ENCODE measurements around the gene LRRK1.
A peak's percentile ranks its signal among the peaks of the same experiment; 100 is the strongest.

The LRRK1 gene

DNA sequence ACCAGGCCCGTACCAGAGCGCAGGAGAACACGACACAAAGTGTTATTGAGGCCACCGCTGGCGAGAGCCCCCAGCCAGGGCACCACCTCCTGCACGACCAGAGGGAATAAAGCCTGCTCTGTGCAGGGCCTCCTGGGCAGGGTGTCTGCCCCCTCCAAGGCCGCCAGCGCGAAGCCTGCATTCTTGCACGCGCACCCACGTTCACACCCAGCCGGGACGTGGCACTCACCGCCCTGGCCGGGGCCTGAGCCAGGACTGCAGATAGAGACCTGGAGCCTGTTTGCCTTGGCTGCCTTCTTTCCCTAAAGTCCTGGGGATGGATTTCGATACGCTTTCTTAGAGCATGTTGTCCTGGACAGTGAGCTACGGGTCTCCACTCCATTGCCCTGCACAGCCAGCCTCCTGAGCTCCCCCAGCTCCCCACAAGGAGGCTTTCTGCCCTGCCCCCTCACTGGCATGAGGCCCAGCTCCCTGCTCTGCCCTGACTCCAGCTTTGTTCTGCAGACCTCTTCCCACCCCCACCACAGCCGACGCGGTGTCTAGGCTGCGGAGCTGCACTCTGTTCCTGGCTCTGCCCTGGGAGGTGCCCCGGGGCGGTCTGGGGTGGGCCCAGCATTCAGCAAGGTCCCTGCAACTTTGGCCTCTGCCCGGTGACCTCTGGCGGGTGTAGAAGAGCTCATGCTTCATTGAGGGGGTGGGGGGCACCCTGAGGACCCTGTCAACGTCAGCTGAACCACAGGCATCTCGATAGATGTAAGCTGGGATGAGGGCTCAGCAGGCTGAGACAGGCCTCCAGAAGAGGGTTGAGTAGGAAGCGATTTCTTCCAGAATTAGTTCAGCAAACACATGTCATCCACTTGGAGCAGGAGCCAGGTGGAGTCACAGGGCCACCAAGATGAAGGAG lies 145.0 kb downstream of the LRRK1 start:
- H3K4ac ChIP-seq (ENCODE audit: low read depth, low read length), result no peak overlapping the region
- H2BK5ac ChIP-seq (ENCODE audit: low read depth, low read length, poor library complexity), result no peak overlapping the region
- H4K12ac ChIP-seq (ENCODE audit: low read depth, low read length), result no peak overlapping the region
- peaks cover 6% of the 10 kb centered on the region for H3K9me3 ChIP-seq (ENCODE audit: insufficient read depth, low read depth, low read length)
- H2BK12ac ChIP-seq (ENCODE audit: low read length), result peak overlapping the region; percentile 25
- H3K79me2 ChIP-seq (ENCODE audit: control insufficient read depth, insufficient read depth, low read length, poor library complexity), result peaks cover 4% of the 10 kb centered on the region
- no peak overlapping the region for H2AFZ ChIP-seq (ENCODE audit: insufficient read depth, low read length, poor library complexity)
- no peak overlapping the region for H3K9ac ChIP-seq (ENCODE audit: low read length)
- peak overlapping the region; percentile 32 for H2AK5ac ChIP-seq (ENCODE audit: low read length)
- H3K18ac ChIP-seq (ENCODE audit: low read length), result peak overlapping the region; percentile 7
- no peak overlapping the region for H3K4me2 ChIP-seq (ENCODE audit: low read length)
- no CpG with 5 or more reads among the region's 30 CpGs for WGBS (ENCODE audit: extremely low coverage, insufficient coverage, insufficient read length)
- H3K4me3 ChIP-seq (ENCODE audit: low read depth, low read length), result no peak overlapping the region
- H2BK120ac ChIP-seq (ENCODE audit: insufficient read depth, low read length, poor library complexity), result no peak overlapping the region
- no peak overlapping the region for H3K23ac ChIP-seq (ENCODE audit: low read length)
- peak overlapping the region; percentile 29 for H4K91ac ChIP-seq (ENCODE audit: low read depth, low read length)
- H4K8ac ChIP-seq (ENCODE audit: low read depth, low read length), result no peak overlapping the region
- H3K27me3 ChIP-seq (ENCODE audit: insufficient read depth, low read length), result no peaks in the 10 kb centered on the region
- H3K79me1 ChIP-seq (ENCODE audit: low read length), result peaks cover 18% of the 10 kb centered on the region
- peak overlapping the region; percentile 23 for H3K14ac ChIP-seq (ENCODE audit: low read length)
- no peaks in the 10 kb centered on the region for H3K36me3 ChIP-seq (ENCODE audit: control insufficient read depth in 1 of 2, insufficient read depth in 2 of 2, low read length in 2 of 2)
- H3K27ac ChIP-seq (ENCODE audit: low read depth, low read length), result no peak overlapping the region
- no peak for DNase-seq
- peaks cover 35 to 50% of the 10 kb centered on the region in 2 experiments for H3K4me1 ChIP-seq (ENCODE audit: control insufficient read depth in 1 of 2, insufficient read depth in 2 of 2, low read length in 2 of 2)

DNA sequence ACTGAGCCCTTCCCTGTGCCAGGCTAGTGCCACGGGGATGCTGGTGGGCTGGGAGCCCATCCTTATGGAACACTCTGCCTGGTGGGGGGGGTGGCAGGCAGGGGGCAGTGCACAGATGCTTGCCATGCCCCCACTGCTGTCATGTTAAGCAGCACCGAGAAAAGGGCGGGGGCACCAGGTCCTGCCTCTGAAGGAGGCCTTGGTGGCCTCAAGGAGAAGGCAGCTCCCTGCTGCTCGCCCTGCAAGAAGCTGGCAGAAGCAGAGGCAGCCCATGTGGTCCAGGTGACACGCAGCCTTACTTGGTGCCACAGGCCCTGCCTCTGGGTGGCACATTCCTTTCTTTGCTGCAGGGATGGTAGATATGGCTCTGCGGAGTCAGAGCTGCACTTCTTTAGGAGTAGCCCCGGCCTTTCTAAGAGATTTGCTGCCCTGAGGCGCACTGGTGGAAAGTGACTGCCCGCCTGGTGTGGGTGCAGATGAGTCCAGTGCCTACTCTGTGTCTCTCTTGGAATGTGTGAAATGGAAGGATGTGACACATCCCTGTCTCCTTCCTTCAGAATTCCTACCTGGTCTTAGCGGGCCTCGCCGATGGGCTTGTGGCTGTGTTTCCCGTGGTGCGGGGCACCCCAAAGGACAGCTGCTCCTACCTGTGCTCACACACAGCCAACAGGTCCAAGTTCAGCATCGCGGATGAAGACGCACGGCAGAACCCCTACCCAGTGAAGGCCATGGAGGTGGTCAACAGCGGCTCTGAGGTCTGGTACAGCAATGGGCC lies 145.8 kb downstream of the LRRK1 start:
- Histone ChIP-seq H3K4ac (ENCODE audit: low read depth, low read length) (no peak overlapping the region), H3K79me2 (ENCODE audit: control insufficient read depth, insufficient read depth, low read length, poor library complexity) (peaks cover 4% of the 10 kb centered on the region), H3K23ac (ENCODE audit: low read length) (no peak overlapping the region), H3K18ac (ENCODE audit: low read length) (no peak overlapping the region), H2AFZ (ENCODE audit: insufficient read depth, low read length, poor library complexity) (no peak overlapping the region), H3K4me3 (ENCODE audit: low read depth, low read length) (no peak overlapping the region), H3K27ac (ENCODE audit: low read depth, low read length) (no peak overlapping the region), H2BK120ac (ENCODE audit: insufficient read depth, low read length, poor library complexity) (no peak overlapping the region), H3K36me3 (ENCODE audit: control insufficient read depth in 1 of 2, insufficient read depth in 2 of 2, low read length in 2 of 2) (no peaks in the 10 kb centered on the region), H4K8ac (ENCODE audit: low read depth, low read length) (no peak overlapping the region), H2BK12ac (ENCODE audit: low read length) (peak overlapping the region; percentile 5), H3K14ac (ENCODE audit: low read length) (no peak overlapping the region), H3K9ac (ENCODE audit: low read length) (no peak overlapping the region), H3K4me2 (ENCODE audit: low read length) (no peak overlapping the region), H4K12ac (ENCODE audit: low read depth, low read length) (no peak overlapping the region), H2BK5ac (ENCODE audit: low read depth, low read length, poor library complexity) (no peak overlapping the region), H3K9me3 (ENCODE audit: insufficient read depth, low read depth, low read length) (peaks cover 6% of the 10 kb centered on the region), H3K4me1 (ENCODE audit: control insufficient read depth in 1 of 2, insufficient read depth in 2 of 2, low read length in 2 of 2) (peaks cover 37 to 49% of the 10 kb centered on the region in 2 experiments), H2AK5ac (ENCODE audit: low read length) (no peak overlapping the region), H3K79me1 (ENCODE audit: low read length) (peaks cover 18% of the 10 kb centered on the region), H3K27me3 (ENCODE audit: insufficient read depth, low read length) (no peaks in the 10 kb centered on the region), H4K91ac (ENCODE audit: low read depth, low read length) (peak overlapping the region; percentile 28)
- peak; percentile 63 to 64 for DNase-seq
- no CpG with 5 or more reads among the region's 19 CpGs for WGBS (ENCODE audit: extremely low coverage, insufficient coverage, insufficient read length)

DNA sequence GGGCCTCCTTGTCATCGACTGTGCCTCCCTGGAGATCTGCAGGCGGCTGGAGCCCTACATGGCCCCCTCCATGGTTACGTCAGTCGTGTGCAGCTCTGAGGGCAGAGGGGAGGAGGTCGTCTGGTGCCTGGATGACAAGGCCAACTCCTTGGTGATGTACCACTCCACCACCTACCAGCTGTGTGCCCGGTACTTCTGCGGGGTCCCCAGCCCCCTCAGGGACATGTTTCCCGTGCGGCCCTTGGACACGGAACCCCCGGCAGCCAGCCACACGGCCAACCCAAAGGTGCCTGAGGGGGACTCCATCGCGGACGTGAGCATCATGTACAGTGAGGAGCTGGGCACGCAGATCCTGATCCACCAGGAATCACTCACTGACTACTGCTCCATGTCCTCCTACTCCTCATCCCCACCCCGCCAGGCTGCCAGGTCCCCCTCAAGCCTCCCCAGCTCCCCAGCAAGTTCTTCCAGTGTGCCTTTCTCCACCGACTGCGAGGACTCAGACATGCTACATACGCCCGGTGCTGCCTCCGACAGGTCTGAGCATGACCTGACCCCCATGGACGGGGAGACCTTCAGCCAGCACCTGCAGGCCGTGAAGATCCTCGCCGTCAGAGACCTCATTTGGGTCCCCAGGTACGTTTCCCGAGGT lies 146.5 kb downstream of the LRRK1 start:
- peaks cover 42 to 53% of the 10 kb centered on the region in 2 experiments for H3K4me1 ChIP-seq (ENCODE audit: control insufficient read depth in 1 of 2, insufficient read depth in 2 of 2, low read length in 2 of 2)
- no CpG with 5 or more reads among the region's 28 CpGs for WGBS (ENCODE audit: extremely low coverage, insufficient coverage, insufficient read length)
- H2BK5ac ChIP-seq (ENCODE audit: low read depth, low read length, poor library complexity), result no peak overlapping the region
- peak overlapping the region; percentile 21 for H2BK12ac ChIP-seq (ENCODE audit: low read length)
- no peak overlapping the region for H2AK5ac ChIP-seq (ENCODE audit: low read length)
- H3K4ac ChIP-seq (ENCODE audit: low read depth, low read length), result no peak overlapping the region
- H2AFZ ChIP-seq (ENCODE audit: insufficient read depth, low read length, poor library complexity), result no peak overlapping the region
- no peak overlapping the region for H3K4me2 ChIP-seq (ENCODE audit: low read length)
- no peak overlapping the region for H3K4me3 ChIP-seq (ENCODE audit: low read depth, low read length)
- no peak overlapping the region for H3K9ac ChIP-seq (ENCODE audit: low read length)
- no peak overlapping the region for H3K27ac ChIP-seq (ENCODE audit: low read depth, low read length)
- no peak overlapping the region for H3K18ac ChIP-seq (ENCODE audit: low read length)
- H3K36me3 ChIP-seq (ENCODE audit: control insufficient read depth in 1 of 2, insufficient read depth in 2 of 2, low read length in 2 of 2), result no peaks in the 10 kb centered on the region
- H4K12ac ChIP-seq (ENCODE audit: low read depth, low read length), result no peak overlapping the region
- peaks cover 5% of the 10 kb centered on the region for H3K9me3 ChIP-seq (ENCODE audit: insufficient read depth, low read depth, low read length)
- H3K27me3 ChIP-seq (ENCODE audit: insufficient read depth, low read length), result no peaks in the 10 kb centered on the region
- H4K91ac ChIP-seq (ENCODE audit: low read depth, low read length), result no peak overlapping the region
- no peak overlapping the region for H3K14ac ChIP-seq (ENCODE audit: low read length)
- no peak overlapping the region for H3K23ac ChIP-seq (ENCODE audit: low read length)
- H3K79me2 ChIP-seq (ENCODE audit: control insufficient read depth, insufficient read depth, low read length, poor library complexity), result peaks cover 4% of the 10 kb centered on the region
- no peak overlapping the region for H2BK120ac ChIP-seq (ENCODE audit: insufficient read depth, low read length, poor library complexity)
- DNase-seq, result no peak
- H3K79me1 ChIP-seq (ENCODE audit: low read length), result peaks cover 23% of the 10 kb centered on the region
- no peak overlapping the region for H4K8ac ChIP-seq (ENCODE audit: low read depth, low read length)

All from trophoblast cell (in vitro differentiated cells and primary cell).